Activated CD8-positive, alpha-beta memory T cell treated with anti-CD3 and anti-CD28 coated beads for 1 hour (primary cell): ENCODE data around the gene GAS2.

ENCODE experiments used
- DNase-seq, 2 donors: peaks; one replicate each; pipeline ENCODE4 v3.0.0-alpha.2; 2020; ENCODE audit warnings: low read depth in 1 of 2; ENCODE audit errors: extremely low read depth in 1 of 2

GAS2 gene

GRCh38 chr11:22723274-22723673 lies 56.9 kb downstream of the GAS2 start:
- DNase-seq, result no peak

- DNase-seq, result no peak
Observed at GRCh38 chr11:22725079-22725478, 58.7 kb downstream of the GAS2 start.

DNA sequence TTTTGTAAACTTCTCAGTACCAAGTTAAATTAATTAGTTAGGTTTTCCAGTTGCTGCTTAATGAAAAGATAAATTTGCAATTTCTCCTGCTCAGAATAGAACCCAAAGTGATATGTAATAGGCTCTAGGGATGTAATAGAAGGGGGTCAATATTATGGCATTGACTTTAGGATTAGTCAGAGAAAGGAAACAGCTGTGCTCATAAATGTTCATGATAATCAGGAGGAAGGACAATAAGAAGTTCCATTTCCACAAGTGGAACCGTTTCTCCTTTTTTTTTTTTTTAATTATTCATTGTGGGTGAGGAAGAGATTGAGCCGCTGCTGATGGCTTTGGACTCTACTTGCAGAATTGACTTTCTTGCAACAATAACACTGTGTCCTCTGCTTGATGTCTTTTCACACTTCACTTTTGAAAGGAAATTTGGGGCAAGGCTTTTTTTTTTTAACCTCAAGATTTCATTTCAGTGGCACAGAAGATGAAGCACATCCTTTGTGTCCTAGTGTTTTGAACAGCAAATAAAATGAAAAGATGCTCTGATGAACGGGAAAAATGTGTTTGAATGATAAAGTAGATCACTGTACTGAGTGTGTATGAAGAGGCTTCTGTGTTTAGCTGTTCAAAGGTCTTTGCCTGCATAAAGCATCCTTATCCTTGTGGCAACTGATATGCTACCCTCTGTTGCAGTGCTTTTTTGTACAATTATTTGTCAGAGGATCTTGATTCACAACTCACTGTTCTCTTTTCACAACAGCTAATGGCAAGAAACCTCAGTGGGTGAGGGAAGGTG lies 62.4 kb downstream of the GAS2 start:
- DNase-seq, result no peak

DNA sequence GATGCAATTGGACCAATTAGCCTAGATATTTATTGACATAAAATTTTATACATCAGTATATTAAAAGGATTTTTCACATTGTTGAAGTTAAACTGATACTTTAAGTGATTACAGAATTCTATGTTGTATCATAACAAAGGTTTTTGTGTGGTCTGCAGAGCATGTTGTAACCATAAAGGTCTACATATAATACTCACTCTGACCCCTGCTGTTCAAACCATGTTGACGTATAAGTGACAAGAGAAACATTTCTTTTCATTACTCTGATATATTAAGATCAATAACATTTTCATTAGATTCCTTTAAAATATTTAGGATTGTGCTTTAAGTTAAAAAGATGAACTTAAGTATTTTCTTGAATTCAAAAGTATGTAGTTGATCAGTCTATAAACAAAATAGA lies 63.9 kb downstream of the GAS2 start:
- no peak for DNase-seq

DNA sequence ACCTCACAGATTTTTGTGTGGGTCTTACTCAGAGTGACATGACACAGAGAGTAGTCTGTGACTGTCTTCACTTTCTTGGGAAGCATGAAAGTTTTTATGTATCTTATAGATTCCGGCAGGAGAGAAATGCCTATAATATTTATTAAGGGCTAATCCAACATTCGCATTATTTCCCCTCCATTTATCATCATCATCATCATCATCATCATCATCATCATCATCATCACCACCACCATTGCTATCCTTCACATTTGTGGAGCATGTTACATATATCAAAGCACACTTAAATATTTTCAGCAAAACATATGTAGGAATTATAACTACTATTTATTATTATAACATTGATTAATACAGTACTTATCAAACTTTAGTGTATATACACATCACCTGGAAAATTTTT lies 66.2 kb downstream of the GAS2 start:
- no peak for DNase-seq

DNA sequence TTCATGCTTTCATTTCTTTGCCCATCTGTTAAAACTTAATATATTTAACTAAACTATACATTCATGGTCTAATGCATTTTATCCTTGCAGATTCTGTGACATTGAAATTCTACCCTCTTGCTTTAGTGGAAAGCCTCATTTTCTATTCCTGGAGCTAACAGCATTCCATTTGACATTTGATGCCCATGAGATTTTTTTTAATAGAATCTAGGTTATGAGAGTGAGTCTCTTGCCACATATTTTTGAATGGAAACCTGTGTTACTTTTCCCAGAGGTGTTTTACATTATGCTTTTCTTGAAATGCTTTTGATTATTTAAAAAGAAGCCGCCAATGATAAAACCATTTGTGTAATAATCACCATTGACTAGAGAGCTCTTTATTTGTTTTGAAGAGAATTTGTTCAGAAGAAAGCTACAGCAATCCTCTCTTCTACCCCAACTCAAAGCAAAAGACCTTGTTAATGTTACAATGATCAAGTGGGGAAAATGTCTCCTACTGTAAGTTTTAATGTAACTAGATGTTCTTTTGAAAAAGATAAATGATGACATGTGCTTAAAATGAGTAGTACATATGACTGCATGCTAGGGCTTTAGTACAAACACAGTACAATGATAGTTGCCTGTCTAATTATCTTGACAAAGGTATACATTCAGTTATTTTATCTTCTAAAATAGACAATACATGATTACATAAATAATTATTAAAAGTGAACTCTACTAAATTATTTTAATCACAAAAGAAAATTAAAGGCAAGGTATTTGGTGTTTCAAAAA lies 67.3 kb downstream of the GAS2 start:
- no peak for DNase-seq

DNA sequence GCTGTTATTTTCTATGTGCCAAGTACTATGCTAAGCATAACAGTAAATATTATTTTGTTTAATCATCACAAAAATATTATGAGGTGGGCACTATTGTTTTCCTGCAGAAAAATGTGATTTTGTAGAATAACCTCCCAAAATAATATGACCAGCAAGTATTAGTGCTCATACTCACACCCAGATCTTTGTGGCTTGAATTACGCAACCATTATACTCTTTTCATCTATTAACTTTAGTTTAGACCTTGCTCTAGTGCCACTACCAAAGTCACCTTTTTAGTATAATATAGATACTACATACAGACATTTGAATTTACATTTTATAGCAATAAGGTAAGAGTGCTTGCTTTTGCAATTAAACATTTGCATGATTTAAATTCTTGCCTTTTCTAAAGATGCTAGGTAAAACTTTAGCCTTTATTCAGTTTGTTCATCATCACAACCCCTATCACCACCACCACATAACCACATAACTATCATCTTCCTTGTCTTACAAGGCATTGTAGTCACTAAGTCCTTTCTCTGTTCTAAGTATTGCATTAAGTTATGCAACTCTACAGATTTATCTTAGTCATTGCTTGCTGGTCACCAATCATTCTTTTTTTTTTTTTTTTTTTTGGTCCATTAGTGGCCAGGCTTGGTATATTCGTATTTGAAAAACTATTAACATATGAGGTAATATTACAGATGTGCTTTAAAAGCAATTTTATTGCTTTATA lies 68.4 kb downstream of the GAS2 start:
- DNase-seq, result no peak

DNA sequence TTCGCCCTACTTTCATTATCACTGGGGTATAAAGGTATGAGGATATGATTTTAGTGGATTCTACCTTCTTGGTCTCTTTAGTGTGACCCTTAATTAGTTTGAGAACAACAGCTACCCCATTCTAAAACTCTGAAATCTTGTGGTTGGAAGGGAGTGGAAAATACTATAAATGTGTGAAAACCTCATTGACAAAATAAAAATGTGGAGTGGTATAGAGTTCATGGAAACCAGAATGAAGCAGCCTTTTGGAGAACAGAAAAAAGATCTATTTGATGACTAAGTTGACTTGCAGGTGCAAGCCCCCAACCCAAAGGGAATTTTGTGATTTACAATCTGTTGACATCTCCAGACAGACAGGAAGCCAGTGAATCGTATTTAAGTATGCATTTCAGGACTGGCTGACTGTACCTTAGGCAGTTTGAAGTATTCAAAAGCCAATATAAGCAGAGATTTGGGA lies 75.8 kb downstream of the GAS2 start:
- no peak for DNase-seq

DNA sequence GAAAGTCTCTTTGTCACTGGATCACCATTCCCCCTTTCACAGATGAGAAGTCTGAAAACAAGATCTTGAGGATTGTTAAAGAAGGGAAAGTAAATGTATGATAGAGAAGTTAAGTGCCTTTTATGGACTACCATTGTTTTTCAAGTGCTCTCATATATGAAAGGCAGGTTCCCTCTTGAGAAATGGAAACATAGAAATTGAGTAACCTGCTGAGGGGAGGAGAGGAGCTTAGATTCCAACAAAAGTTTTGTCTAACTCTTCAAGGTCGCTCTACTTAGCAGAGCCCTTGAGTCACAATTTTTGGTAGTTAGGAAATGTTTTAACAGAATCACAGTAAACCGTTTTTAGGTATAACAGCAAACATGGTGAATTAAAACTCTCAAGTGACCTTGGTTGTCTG lies 83.1 kb downstream of the GAS2 start:
- DNase-seq, result no peak

- no peak for DNase-seq
Observed at GRCh38 chr11:22752908-22753310, 86.5 kb downstream of the GAS2 start.

DNA sequence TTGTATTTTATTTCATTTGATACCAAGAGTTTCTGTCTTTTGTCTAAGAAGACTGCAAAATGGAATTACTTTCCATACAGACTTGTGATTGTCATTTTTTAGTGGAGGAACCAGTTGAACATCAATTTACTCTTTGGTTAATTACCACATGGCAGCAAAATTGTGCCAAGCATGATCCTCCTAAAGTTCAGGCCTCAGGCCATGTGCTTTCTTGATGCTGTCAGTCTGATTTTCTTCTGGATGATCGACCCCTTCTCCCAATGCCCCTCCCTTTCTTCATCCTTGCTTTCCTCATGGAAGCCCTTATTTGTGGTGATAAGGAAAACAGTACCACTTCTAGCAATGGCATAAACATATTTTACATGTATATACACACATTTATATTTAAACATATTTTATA lies 87.0 kb downstream of the GAS2 start:
- no peak for DNase-seq

DNA sequence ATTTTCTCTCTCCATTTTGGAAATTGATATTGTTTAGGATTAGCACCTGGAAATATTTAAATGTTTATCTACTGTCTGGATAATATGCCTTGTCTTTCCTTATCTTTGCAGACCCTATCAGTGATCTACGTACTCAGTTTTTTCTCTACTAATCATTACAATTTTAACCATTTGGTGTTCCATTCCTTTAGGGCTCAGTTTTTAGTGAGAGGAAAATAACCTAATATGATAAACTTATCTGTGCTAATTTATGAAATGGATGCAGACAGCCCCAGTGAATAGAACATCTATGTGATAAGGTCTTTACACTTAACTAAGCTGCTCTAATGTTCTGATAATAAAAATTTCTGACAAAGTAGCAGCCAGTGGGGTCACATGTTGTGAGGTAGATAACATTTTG lies 94.7 kb downstream of the GAS2 start:
- DNase-seq, result no peak

GRCh38 chr11:22763166-22763565 lies 96.8 kb downstream of the GAS2 start:
- no peak for DNase-seq

- no peak for DNase-seq
Observed at GRCh38 chr11:22764735-22765134, 98.3 kb downstream of the GAS2 start.

GRCh38 chr11:22768281-22768680 lies 101.9 kb downstream of the GAS2 start:
- DNase-seq, result no peak

- DNase-seq, result no peak
Observed at GRCh38 chr11:22769081-22769480, 102.7 kb downstream of the GAS2 start.

DNA sequence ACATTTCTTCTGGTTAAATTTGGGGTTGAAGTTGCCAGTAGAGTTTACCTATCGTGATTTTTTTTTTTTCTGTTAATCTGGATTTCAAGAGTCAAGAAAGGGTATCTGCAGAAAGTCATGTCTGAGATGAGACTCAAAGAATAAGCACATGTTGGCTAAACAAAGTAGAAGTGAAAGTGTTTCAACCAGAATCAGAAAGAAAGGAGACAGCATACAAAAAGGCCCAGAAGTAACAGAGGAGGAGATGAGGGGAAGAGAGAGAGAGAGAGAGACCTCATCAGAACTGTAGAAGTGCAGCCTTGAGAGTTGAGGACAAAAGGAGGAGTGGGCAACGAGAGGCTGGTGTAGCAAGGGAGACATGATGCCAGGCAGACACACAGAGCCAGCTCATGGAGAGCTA lies 108.3 kb downstream of the GAS2 start:
- no peak for DNase-seq

DNA sequence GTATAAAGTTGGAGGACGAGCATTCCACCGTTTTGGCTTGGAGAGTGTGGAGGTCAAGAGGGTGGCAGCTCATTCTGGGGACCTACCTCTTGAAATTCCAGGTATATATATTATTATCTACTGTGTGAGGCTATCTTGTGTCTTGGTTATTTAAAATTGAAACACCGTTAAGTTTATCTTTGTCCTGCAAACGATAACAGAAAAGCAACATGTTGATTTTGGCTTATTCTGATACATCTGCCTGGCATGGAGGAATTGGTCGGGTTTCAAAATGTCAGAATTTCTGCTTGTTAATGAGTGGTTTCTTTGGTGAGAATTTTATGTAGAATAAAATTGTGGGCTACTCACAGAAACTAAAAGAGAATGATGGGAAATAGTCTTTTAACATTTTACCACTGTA lies 108.8 kb downstream of the GAS2 start:
- DNase-seq, result no peak

DNA sequence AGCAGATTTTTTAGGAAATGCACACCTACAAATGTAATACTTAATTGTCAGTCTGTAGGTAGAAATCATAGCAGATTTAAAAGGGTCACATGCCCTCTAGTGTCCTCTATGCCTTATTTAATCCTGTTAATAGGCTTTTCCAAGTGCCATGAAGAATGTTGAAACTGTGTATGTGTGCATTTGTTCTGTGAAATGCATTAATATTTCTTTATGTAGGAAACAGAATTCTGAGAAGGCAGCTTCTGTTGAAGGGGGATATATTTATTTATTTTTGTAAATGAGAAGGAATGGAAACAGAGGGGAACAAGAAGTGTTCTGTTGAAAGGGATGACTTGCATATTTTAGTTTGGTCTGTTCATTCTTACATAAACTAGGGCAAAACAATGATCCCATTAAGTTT lies 112.2 kb downstream of the GAS2 start:
- DNase-seq, result no peak

- no peak for DNase-seq
Observed at GRCh38 chr11:22779850-22780249, 113.4 kb downstream of the GAS2 start.

DNA sequence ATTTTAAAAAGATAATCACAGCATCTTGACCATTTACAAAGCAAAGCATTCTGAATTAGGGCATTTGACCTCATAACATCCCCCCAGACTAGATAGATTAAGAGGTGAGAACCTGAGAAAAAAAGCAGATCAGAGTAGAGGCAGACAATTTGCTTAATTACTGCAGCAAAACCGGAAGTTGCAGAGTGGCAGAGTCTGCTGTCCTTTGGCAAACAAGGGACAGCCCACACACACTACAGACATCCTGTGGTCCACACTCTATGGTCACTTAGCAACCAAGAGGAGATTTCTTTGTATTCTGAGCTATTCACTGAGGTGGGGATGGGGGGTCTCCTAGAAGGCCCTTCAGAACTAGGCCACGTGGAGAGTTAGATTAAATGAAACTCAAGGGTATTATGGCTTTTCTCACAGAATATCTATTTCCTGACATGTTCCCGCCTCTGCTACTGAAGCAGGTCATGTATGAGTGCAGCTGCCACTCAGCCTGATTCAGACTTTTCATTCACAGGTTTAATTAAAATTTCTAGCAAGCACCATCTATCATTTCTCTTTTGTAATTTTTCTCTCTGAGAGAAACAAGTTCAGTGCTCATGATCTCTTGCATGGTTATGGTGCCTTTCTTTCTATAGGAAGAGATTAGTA lies 114.7 kb downstream of the GAS2 start:
- no peak for DNase-seq
